ENCODE measurements around the gene GABBR2.

Gene GABBR2

GRCh38 chr9:98634685-98635336 is 73.9 kb downstream of the GABBR2 start:
- DNase-seq (ENCODE audit: low read depth), result no peak

- no peak for DNase-seq (ENCODE audit: low read depth)
These were observed 75.9 kb downstream of the GABBR2 start for GRCh38 chr9:98632839-98633238.

GRCh38 chr9:98627296-98627695 is 81.4 kb downstream of the GABBR2 start:
- peak; percentile 43 for DNase-seq (ENCODE audit: low read depth)

- DNase-seq (ENCODE audit: low read depth), result no peak
These were observed 83.0 kb downstream of the GABBR2 start for GRCh38 chr9:98625728-98626127.

GRCh38 chr9:98619788-98620187 is 88.9 kb downstream of the GABBR2 start:
- no peak for DNase-seq (ENCODE audit: low read depth)

GRCh38 chr9:98615633-98616032 is 93.1 kb downstream of the GABBR2 start:
- no peak for DNase-seq (ENCODE audit: low read depth)

GRCh38 chr9:98614941-98615340 is 93.8 kb downstream of the GABBR2 start:
- DNase-seq (ENCODE audit: low read depth), result no peak

GRCh38 chr9:98612061-98612752 is 96.5 kb downstream of the GABBR2 start:
- no peak for DNase-seq (ENCODE audit: low read depth)

GRCh38 chr9:98611319-98611718 is 97.4 kb downstream of the GABBR2 start:
- no peak for DNase-seq (ENCODE audit: low read depth)

- peak; percentile 15 for DNase-seq (ENCODE audit: low read depth)
These were observed 98.0 kb downstream of the GABBR2 start for GRCh38 chr9:98610711-98611110.

- peak; percentile 33 for DNase-seq (ENCODE audit: low read depth)
These were observed 98.5 kb downstream of the GABBR2 start for GRCh38 chr9:98610211-98610610.

- DNase-seq (ENCODE audit: low read depth), result no peak
These were observed 99.1 kb downstream of the GABBR2 start for GRCh38 chr9:98609646-98610045.

- peak; percentile 85 for DNase-seq (ENCODE audit: low read depth)
These were observed 100.9 kb downstream of the GABBR2 start for GRCh38 chr9:98607787-98608186.

GRCh38 chr9:98607152-98607551 is 101.6 kb downstream of the GABBR2 start:
- DNase-seq (ENCODE audit: low read depth), result peak; percentile 61

GRCh38 chr9:98606730-98607129 is 102.0 kb downstream of the GABBR2 start:
- DNase-seq (ENCODE audit: low read depth), result no peak

- no peak for DNase-seq (ENCODE audit: low read depth)
These were observed 103.6 kb downstream of the GABBR2 start for GRCh38 chr9:98605116-98605515.

- DNase-seq (ENCODE audit: low read depth), result peak; percentile 70
These were observed 104.8 kb downstream of the GABBR2 start for GRCh38 chr9:98603821-98604383.

- no peak for DNase-seq (ENCODE audit: low read depth)
These were observed 105.8 kb downstream of the GABBR2 start for GRCh38 chr9:98602839-98603500.

- no peak for DNase-seq (ENCODE audit: low read depth)
These were observed 108.1 kb downstream of the GABBR2 start for GRCh38 chr9:98600631-98601030.

- DNase-seq (ENCODE audit: low read depth), result no peak
These were observed 109.0 kb downstream of the GABBR2 start for GRCh38 chr9:98599566-98600216.

GRCh38 chr9:98598861-98599260 is 109.9 kb downstream of the GABBR2 start:
- DNase-seq (ENCODE audit: low read depth), result no peak

GRCh38 chr9:98597236-98597771 is 111.4 kb downstream of the GABBR2 start:
- peak; percentile 15 for DNase-seq (ENCODE audit: low read depth)
